Sigmoid colon (tissue), 7 donors: Measurements from ENCODE around the gene FXYD3. TPM values are rescaled to one million over a fixed set of nuclear protein-coding genes. Genes with fewer than 3 reads are reported as not detected.

ENCODE experiments used
- DNase-seq: peaks from one replicate; pipeline ENCODE4 v3.0.0-alpha.2; 2019
- H3K27ac ChIP-seq, 4 donors: fragments of 200-600 bp; sonication (generic); one replicate each; pipeline ENCODE4 v1.5.1; 2016 to 2019; ENCODE audit warnings: mild to moderate bottlenecking in 1 of 4
- H3K27me3 ChIP-seq, 3 donors: fragments of 200-600 bp; sonication (generic); one replicate each; pipeline ENCODE4 v1.5.1; 2019; ENCODE audit warnings: mild to moderate bottlenecking in 1 of 3
- H3K36me3 ChIP-seq, 4 donors: fragments of 200-600 bp; sonication (generic); one replicate each; pipeline ENCODE4 v1.5.1; 2016 to 2019
- H3K4me1 ChIP-seq, 4 donors: fragments of 200-600 bp; sonication (generic); one replicate each; pipeline ENCODE4 v1.5.1; 2017 to 2019
- H3K4me3 ChIP-seq, 4 donors: fragments of 200-600 bp; sonication (generic); one replicate each; pipeline ENCODE4 v1.5.1; 2017 to 2019; ENCODE audit warnings: mild to moderate bottlenecking in 2 of 4, moderate library complexity in 1 of 4
- H3K9me3 ChIP-seq, 4 donors: fragments of 200-600 bp in 3 of 4; sonication (generic) in 3 of 4; one replicate each; pipeline versions ENCODE4 v1.5.1 to v1.6.1; 2013 to 2019
- CTCF ChIP-seq, 4 experiments: fragments of 450-650 bp in 3 of 4; fragments of 200-600 bp in 1 of 4; IDR thresholded peaks; one replicate each; pipeline ENCODE4 v1.5.1; 2016 to 2019; ENCODE audit warnings: antibody characterized with exemption in 4 of 4, mild to moderate bottlenecking in 3 of 4, moderate library complexity in 2 of 4
- EP300 ChIP-seq, 4 donors: sonication (generic); formaldehyde crosslinking; IDR thresholded peaks; one replicate each; pipeline ENCODE4 v1.6.1; 2017; ENCODE audit warnings: antibody characterized with exemption in 4 of 4
- POLR2A ChIP-seq, 2 donors: fragments of 450-650 bp; IDR thresholded peaks; one replicate each; pipeline ENCODE4 v1.6.1; 2016; ENCODE audit warnings: antibody characterized with exemption in 2 of 2, mild to moderate bottlenecking in 2 of 2, moderate library complexity in 2 of 2
- POLR2AphosphoS5 ChIP-seq, 4 donors: sonication (generic); formaldehyde crosslinking; IDR thresholded peaks; one replicate each; pipeline ENCODE4 v1.6.1; 2017; ENCODE audit warnings: antibody characterized with exemption in 4 of 4
- WGBS, 2 donors: extraction: QIAGEN DNeasy Blood & Tissue Kit; methylation state at CpG; one replicate each; pipeline ENCODE4 v1.1.7; 2013; 5-methylcytosine and 5-hydroxymethylcytosine counted together
- intact Hi-C: fragments of 100-400 bp; cut with DNase I; formaldehyde crosslinking; loops from one replicate; pipeline ENCODE4 v1.15.1; 2023
- polyA plus RNA-seq, 3 donors: library from polyadenylated mRNA; stranded (reverse); fragments of 200-250 nt; gene quantifications; one replicate each; pipeline ENCODE4 v1.2.3, GENCODE V29; 2013
- total RNA-seq, 4 donors: library from RNA; depleted of rRNA; stranded (reverse); fragments of >200 nt; gene quantifications; one replicate each; pipeline ENCODE4 v1.1.0, GENCODE V29; 2016
- donor health status: healthy with polysubstance abuse.
- donor health status: Bipolar disorder and iron deficiency.
- donor health status: healthy.

Gene FXYD3
- total and polyA plus RNA-seq, 7 donors, result 3.7 to 3,333 (median 15.3) TPM

GRCh38 chr19:35083691-35084508, 31.7 kb upstream of the FXYD3 start:
- H3K4me3 ChIP-seq, result no peak overlapping the region
- H3K9me3 ChIP-seq, result no peaks in the 10 kb centered on the region
- no peak overlapping the region for H3K27ac ChIP-seq
- no peaks in the 10 kb centered on the region for H3K36me3 ChIP-seq
- H3K27me3 ChIP-seq, result peaks cover 0 to 3% (median 0%) of the 10 kb centered on the region in 3 donors
- TF ChIP-seq EP300 (IDR thresholded peaks at IDR 0.05), result no peak
- TF ChIP-seq POLR2A (IDR thresholded peaks at IDR 0.05), result no peak
- no peak for TF ChIP-seq CTCF (IDR thresholded peaks at IDR 0.05)
- intact Hi-C loops, result no loop called here
- WGBS, 2 donors, result 75 to 86% methylated on average over 15 of the region's 15 CpGs
- DNase-seq, result no peak
- H3K4me1 ChIP-seq, result no peaks in the 10 kb centered on the region

- intact Hi-C loops, result no loop called here
- DNase-seq, result no peak
- Histone ChIP-seq H3K27ac (no peak overlapping the region), H3K36me3 (no peaks in the 10 kb centered on the region), H3K4me1 (no peaks in the 10 kb centered on the region), H3K27me3 (peaks cover 0 to 5% (median 4%) of the 10 kb centered on the region in 3 donors), H3K4me3 (no peak overlapping the region), H3K9me3 (no peaks in the 10 kb centered on the region)
- WGBS, 2 donors, result 81 to 89% methylated on average over 3 of the region's 3 CpGs
- TF ChIP-seq POLR2AphosphoS5 (IDR thresholded peaks at IDR 0.05), result no peak
- TF ChIP-seq EP300 (IDR thresholded peaks at IDR 0.05), result no peak
- TF ChIP-seq CTCF (IDR thresholded peaks at IDR 0.05), result no peak
- no peak for TF ChIP-seq POLR2A (IDR thresholded peaks at IDR 0.05)
These were observed 31.2 kb upstream of the FXYD3 start for GRCh38 chr19:35084509-35084762.

- no peak overlapping the region for H3K4me3 ChIP-seq
- DNase-seq, result no peak
- no peak overlapping the region for H3K27ac ChIP-seq
- intact Hi-C loops, result no loop called here
- TF ChIP-seq CTCF (IDR thresholded peaks at IDR 0.05), result no peak
- no peak for TF ChIP-seq POLR2A (IDR thresholded peaks at IDR 0.05)
- TF ChIP-seq EP300 (IDR thresholded peaks at IDR 0.05), result no peak
- no peak for TF ChIP-seq POLR2AphosphoS5 (IDR thresholded peaks at IDR 0.05)
- WGBS, 2 donors, result 62 to 72% methylated on average over 6 of the region's 6 CpGs
- H3K36me3 ChIP-seq, result no peaks in the 10 kb centered on the region
- peaks cover 0 to 9% (median 6%) of the 10 kb centered on the region in 4 donors for H3K4me1 ChIP-seq
- H3K9me3 ChIP-seq, result no peaks in the 10 kb centered on the region
- peaks cover 0 to 20% (median 18%) of the 10 kb centered on the region in 3 donors for H3K27me3 ChIP-seq
These were observed 29.7 kb upstream of the FXYD3 start for GRCh38 chr19:35085947-35086346.

GRCh38 chr19:35086455-35086854, 29.2 kb upstream of the FXYD3 start:
- TF ChIP-seq POLR2AphosphoS5 (IDR thresholded peaks at IDR 0.05) (no peak), CTCF (IDR thresholded peaks at IDR 0.05) (no peak), POLR2A (IDR thresholded peaks at IDR 0.05) (no peak), EP300 (IDR thresholded peaks at IDR 0.05) (no peak)
- H3K4me3 ChIP-seq, result no peak overlapping the region
- no peak overlapping the region for H3K27ac ChIP-seq
- H3K4me1 ChIP-seq, result peaks cover 0 to 11% (median 7%) of the 10 kb centered on the region in 4 donors
- no peak for DNase-seq
- intact Hi-C loops, result no loop called here
- H3K9me3 ChIP-seq, result no peaks in the 10 kb centered on the region
- peaks cover 0 to 25% (median 23%) of the 10 kb centered on the region in 3 donors for H3K27me3 ChIP-seq
- H3K36me3 ChIP-seq, result no peaks in the 10 kb centered on the region
- WGBS, 2 donors, result 77 to 79% methylated on average over 8 of the region's 8 CpGs

GRCh38 chr19:35087393-35087792, 28.2 kb upstream of the FXYD3 start:
- H3K36me3 ChIP-seq, result no peaks in the 10 kb centered on the region
- H3K27me3 ChIP-seq, result peaks cover 0 to 27% (median 23%) of the 10 kb centered on the region in 3 donors
- TF ChIP-seq EP300 (IDR thresholded peaks at IDR 0.05) (no peak), POLR2A (IDR thresholded peaks at IDR 0.05) (no peak), CTCF (IDR thresholded peaks at IDR 0.05) (no peak), POLR2AphosphoS5 (IDR thresholded peaks at IDR 0.05) (no peak)
- no peak for DNase-seq
- peaks cover 0 to 11% (median 7%) of the 10 kb centered on the region in 4 donors for H3K4me1 ChIP-seq
- H3K27ac ChIP-seq, result no peak overlapping the region
- intact Hi-C loops, result no loop called here
- no peak overlapping the region for H3K4me3 ChIP-seq
- no peaks in the 10 kb centered on the region for H3K9me3 ChIP-seq
